Femur (tissue), 1 donor: ENCODE results near the gene CCDC170.
"Not testable (repeated sequence)": the region's sequence is repeated elsewhere in the genome, so short reads cannot be mapped to it uniquely, and the experiment has no call there.

Experiments used
- DNase-seq: peaks from one replicate; pipeline ENCODE4 v3.0.0-alpha.2; 2017

Gene CCDC170, protein sequence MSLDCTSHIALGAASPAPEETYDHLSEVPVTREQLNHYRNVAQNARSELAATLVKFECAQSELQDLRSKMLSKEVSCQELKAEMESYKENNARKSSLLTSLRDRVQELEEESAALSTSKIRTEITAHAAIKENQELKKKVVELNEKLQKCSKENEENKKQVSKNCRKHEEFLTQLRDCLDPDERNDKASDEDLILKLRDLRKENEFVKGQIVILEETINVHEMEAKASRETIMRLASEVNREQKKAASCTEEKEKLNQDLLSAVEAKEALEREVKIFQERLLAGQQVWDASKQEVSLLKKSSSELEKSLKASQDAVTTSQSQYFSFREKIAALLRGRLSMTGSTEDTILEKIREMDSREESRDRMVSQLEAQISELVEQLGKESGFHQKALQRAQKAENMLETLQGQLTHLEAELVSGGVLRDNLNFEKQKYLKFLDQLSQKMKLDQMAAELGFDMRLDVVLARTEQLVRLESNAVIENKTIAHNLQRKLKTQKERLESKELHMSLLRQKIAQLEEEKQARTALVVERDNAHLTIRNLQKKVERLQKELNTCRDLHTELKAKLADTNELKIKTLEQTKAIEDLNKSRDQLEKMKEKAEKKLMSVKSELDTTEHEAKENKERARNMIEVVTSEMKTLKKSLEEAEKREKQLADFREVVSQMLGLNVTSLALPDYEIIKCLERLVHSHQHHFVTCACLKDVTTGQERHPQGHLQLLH

DNA sequence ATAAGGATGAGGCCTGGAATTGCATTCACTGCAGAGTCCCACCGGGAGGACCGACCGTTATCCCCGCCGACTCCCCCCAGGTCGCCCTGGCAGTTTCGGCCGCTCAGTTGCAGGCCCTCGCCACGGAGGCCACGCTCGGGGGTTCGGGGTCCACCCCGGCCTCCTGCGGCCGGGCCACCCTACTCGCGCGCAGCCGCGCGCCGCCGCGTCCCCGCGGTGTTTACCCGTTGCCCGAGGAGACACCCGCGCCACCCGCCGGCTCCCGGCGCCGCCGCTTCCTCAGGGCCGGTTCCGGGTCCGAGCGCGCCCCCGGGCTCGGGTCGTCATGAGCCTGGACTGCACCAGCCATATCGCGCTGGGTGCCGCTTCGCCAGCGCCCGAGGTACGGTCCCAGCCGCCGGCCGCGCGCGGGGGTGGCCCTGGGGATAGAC is at the start of gene CCDC170:
Gene CCDC170 (plus strand): TSS at position 214 of the 431 bp plus-strand sequence. CDS start 112 bp downstream, at position 326.
- peak; percentile 70 for DNase-seq

DNA sequence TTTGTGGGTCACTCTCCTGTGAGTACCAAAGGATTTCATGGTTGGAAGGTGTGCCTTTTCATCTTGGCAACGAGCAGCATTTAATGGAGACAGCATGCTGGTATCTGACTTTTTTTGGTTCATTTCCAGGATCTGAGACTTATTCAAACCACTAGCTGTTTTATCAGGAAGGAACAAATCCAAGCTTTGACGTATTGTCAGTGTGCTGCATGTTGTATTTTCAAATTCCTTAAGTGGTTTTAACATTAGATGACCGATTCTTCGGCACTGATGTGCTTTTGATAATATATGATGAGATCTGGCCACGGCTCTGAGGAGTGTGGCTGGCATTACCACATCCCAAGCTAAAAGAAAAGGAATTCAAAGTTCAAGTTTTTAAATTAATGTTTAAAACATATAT is 48.3 kb upstream of the CCDC170 start:
- no peak for DNase-seq

DNA sequence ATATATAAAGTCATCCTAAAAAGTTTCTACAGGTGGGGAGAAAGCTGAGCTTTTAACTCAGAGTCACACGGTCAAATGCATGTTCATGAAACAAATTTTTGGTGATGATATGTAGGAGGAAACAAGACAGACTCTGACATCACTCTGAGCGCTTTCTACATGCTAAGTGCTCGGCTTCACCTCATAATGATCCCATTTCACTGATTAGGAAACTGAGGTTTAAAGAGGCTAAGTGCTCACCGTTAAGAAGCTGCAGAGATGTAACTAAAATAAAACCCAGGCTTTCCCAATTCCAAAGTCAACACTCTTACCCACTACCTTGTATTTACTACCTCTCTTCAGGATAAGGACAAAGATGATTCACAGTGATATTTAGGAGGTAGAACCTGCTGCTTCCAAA is 46.6 kb upstream of the CCDC170 start:
- DNase-seq = no peak

DNA sequence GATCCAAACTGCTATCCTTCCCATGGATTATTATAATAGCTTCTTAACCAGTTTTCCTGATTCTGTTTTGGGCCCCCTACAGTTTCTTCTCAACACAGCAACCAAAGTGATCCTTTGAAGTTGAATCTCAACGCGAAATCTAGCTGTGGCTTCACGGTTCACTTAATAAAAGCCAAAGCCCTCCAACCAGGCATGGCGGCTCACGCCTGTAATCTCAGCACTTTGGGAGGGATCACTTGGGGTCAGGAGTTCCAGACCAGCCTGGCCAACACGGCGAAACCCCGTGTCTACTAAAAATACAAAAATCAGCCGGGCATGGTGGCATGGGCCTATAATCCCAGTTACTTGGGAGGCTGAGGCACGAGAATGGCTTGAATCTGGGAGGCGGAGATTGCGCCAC is 45.2 kb upstream of the CCDC170 start:
- DNase-seq = no peak

DNA sequence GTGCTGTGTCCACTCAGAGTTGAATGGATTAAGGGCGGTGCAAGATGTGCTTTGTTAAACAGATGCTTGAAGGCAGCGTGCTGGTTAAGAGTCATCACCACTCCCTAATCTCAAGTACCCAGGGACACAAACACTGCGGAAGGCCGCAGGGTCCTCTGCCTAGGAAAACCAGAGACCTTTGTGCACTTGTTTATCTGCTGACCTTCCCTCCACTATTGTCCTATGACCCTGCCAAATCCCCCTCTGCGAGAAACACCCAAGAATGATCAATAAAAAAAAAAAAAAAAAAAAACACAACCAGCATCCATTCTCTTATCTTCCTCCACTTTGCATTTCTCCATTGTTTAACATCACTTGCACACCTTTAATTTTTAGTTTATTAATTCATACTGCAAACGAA is 42.9 kb upstream of the CCDC170 start:
- DNase-seq = not testable (repeated sequence)

DNA sequence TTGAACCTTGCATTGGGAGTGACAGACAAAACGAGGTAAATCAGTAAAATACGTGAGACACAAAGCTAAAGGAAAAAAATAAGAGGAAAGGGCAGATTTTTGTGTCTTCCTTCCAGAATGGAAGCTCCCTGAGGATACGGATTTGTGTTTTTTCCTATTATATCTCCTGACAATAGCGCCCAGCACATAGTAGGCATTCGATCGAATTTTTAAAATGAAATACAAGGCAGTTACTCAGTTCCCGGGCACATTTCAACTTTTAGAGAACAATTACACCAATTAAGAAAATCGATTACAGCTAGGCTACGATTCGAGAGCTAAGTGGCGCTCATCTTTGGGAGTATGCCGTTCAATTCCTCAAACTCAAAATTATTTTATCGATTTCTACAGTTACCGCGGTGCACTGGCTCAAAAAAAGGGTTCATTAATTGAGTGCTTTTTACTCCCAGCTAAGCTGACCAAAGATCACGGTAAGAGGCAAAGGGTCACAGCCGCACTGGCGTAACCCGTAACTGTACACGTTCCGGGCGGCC is 42.3 kb upstream of the CCDC170 start:
- no peak for DNase-seq

DNA sequence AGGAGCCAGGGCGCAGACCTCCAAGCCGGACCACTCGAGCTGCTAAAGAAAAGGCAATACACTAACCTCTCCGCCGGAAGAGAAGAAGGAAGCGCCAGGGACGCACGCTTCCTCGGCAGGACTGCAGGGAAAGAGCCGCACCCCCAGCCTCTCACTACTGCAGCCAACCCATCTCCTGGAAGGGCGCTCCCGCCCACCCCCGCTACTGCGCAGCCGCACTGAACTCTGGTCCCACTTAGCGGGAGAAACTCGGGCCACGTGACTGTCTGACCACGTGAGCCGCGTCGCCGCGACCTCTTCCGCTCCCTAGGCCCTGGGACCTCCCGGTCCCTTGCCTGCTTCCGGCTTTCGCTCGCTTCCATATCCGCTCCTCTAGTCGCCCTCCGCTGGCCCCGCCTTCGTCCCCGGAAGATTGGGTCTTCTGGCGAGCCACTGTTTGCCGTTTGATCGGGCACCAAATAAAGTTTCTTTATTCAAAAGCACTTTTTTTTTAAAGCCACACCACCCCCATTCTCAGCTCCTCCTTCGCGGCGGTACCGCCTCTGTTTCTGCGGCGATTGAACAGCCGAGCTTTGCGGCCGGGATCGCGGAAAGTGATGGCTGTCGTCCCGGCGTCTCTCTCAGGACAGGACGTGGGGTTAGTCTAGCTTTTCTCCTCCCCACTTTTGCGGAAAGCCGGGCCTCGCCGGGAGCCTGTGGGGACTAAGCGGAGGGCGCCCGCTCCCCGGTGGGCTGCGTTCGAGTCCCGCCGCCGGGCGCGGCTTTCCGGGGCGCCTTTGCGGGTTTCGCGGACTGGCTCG is 41.7 kb upstream of the CCDC170 start, which contains the start of gene RMND1:
Gene RMND1 (minus strand): TSS at position 177 of the 800 bp plus-strand sequence. CDS start 6,315 bp downstream, outside the sequence.
- DNase-seq = peak; percentile 100

DNA sequence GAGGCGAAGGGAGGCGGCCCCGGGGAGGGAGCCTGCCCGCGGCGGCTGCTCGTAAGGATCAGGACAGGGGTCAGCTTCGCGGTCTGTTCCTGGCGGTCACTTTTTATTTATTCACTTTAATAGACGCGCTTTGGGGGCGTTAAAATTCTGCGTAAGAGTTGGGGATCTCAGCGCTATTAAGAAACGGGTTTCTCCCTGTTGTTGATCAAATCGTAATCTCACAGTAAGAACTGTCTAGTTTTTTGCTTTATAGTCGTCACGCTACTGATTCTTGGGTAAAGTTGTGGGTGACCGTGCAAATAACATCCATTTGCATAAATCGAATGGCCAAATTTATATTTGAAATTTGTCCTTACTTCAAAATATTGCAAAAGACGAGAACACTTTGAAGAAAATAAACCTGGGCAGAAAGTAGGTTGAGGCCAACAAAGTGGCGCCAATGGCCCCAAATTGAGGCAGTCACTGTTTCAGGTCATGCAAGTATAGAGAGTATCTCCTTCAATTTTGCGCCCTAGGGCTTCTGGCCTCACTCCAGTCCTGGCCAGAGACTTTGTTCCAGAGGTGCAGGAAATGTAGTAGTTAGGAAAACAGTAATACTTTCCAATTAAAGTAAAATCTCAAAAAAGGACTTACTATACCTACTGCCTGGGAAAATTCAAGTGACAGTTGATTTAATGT is 40.9 kb upstream of the CCDC170 start:
- peak; percentile 61 for DNase-seq

DNA sequence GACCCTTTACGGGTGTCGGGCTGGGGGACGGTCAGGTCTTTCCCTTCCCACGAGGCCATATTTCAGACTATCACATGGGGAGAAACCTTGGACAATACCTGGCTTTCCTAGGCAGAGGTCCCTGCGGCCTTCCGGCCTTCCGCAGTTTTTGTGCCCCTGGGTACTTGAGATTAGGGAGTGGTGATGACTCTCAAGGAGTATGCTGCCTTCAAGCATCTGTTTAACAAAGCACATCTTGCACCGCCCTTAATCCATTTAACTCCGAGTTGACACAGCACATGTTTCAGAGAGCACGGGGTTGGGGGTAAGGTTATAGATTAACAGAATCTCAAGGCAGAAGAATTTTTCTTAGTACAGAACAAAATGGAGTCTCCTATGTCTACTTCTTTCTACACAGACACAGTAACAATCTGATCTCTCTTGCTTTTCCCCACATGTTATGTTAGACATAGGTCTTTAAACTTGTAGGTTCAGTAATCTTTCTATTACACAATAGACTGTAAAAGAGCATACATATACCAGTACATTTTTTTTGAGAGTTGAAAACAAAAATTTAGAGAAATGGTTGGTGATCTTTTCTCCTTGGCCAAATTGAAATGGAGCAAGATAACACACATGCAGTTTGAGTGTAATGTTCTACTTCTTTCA is 37.9 kb upstream of the CCDC170 start:
- DNase-seq = not testable (repeated sequence)

DNA sequence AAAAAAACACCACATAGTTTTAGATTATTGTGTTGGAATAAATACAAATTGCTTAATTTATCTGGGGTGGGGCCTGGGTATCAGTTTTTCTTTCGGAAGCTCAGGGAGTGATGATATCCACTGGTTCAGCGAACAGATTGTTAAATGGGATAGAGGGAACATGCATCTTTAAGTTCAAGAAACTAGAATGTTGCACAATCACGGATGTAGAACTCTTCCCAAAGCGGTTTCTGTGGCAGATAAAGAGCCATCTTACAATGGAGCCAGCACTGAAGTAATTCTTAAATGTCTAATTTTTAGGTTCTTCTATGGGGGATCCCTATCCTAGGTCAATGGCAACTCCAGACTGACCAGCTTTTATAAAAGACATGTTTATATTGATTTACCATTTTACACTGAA is 32.1 kb upstream of the CCDC170 start:
- DNase-seq = no peak

DNA sequence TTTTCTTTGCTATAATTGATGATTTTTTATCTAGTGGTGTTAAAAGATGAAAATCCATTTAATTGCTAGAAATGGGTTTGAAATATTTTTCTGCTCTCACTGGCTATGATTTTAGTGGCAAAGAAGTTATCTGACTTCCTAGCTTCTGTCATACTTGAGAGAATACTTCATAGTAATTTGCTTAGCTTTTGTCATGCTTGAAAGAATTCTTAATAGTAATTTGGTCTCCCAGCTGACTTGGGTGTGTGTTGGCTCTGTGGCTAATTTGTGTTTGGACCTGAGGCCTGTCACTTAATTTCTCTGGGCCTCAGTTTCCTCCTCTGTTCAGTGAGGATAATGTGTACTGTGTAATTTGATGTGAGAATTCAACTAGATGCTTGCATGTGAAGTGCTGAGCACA is 29.1 kb upstream of the CCDC170 start:
- DNase-seq = no peak

DNA sequence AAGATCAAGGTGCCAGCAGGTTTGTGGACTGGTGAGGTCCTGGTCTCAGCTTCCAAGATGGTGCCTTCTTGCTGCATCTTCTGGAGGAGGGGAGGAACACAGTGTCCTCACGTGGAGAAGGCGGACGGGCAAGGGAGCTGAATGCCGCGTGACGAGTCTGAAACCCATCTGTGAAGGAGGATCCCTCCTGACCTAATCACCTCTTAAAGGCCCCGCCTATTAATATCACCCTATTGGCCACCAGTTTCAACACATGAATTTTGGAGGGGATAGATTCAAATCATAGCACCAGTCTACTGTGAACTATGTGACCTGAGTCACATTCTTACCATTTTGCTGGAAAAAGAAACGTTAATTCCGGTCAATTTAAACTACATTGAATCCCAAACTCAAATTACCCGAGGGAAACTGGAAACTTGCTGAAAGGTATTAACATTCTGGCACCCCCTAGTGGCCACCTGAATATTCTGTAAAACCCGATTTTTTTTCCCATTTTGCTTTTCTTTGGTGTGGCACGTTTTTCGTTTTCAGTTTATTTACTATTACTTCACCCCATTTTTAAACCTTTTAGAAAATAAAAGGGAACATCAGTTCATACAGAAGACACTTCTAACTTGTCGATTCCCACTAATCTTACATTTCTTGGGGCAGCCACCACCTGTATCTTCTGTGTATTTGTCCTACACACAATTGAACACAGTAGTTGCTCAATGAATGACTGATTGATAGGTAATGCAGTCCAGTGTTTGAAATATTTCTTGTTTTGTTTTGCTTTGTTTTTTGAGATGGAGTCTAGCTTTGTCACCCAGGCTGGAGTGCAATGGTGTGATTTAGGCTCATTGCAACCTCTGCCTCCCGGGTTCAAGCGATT is 17.9 kb upstream of the CCDC170 start:
- DNase-seq = no peak

DNA sequence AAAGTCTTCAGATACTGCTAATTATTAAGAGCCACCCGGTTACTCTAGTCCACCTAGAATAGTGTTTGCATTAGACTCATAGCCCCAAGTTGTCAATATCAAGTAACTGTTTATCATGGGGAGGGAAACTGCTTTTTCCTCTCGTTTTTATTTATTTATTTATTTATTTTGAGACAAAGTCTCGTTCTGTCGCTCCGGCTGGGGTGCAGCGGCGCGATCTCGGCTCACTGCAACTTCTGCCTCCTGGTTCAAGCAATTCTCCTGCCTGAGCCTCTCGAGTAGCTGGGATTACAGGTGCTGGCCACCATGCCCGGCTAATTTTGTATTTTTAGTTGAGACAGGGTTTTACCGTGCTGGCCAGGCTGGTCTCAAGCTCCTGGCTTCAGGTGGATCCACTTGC is 16.1 kb upstream of the CCDC170 start:
- no peak for DNase-seq

DNA sequence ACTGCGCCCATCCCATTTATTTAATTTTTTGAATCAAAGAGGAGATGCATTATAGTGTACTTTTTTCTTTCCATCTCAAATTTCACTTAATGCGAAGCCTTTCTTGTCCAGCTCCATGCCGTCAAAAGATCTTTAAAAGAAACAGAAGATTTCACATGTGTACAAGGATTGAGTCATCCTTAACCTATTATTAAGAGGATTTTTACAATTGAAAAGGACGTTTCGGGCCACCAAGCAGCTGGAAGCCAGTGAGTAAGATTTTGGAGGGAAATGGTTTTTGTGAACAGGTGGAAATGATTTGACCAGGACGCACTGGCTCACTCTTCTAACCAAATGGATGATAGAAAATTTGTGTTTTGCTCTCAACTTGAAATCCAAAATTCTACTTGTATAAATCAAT is 15.1 kb upstream of the CCDC170 start:
- no peak for DNase-seq

DNA sequence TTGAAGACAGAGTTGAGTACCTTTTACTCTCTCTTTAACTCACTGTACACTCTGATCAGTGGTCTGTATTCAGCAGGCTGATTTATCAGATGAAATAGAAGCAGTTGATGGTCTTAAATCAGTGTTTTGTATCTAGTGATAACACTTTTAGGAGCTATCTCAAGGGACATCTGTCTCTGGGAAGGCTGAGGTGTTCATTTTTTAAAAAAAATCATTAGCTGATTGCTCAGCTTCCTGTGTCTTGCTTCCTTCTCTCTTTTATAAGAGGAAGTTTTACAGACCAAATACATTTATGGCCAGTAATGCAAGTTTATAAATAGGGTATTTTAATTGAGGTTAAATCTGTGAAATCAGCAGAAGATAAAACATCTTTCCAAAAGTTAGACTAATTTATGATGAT is 12.0 kb upstream of the CCDC170 start:
- DNase-seq = no peak

DNA sequence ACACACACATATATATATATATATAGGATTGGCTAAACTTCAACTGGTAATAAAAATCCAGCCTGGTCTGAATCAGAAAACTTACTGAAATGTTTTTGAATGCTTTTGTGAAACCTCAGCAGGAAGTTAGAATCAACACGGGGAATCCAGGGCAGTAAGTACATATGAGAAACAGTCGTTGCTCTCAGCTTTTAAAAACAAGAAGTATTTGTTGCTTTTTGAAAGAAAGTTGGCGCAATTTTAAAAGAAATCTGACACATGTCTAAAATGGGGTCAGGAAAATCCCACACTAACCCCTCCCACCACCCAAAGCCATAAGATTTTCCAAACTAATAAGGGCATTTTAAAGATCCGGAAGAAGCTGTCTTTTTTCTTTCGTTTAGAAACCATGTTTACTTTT is 11.5 kb upstream of the CCDC170 start:
- no peak for DNase-seq

DNA sequence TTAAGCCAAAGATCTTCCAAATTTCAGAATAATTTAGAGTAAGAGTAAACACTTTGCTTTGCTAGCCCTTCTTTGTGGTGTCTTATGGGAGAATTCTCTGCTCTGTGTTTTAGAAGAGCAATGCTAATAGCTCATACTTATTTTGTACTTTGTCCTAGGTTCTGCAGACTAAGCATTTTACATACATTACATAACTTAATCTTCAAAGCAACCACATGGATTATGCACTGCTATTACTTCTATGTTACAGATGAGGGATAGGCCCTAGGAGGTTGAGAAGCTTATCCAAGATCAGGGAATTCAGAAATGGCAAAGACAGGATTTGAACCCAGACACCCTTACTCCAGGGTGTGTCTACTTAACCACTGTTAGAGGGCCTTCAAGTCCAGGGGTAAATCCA is 9.8 kb upstream of the CCDC170 start:
- DNase-seq = no peak

DNA sequence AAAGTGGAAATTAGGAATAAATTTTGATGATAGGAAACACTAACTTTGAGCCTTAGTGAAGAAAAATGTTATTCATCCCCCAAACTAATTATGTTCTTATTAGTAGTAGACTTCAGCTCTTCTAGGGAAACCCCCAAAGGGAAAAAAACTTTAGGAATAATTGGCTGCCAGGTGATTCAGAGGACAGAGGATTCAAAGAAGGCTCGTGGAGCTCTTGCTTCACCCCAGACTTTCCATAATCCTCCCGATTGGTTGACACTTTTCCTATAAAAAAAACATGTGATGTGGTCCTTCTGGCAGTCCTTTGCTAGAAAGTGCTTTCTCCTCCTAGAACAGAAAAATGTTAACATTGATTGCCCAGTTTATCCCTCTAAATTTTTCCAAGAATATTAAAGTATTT is 5.6 kb upstream of the CCDC170 start:
- DNase-seq = no peak

DNA sequence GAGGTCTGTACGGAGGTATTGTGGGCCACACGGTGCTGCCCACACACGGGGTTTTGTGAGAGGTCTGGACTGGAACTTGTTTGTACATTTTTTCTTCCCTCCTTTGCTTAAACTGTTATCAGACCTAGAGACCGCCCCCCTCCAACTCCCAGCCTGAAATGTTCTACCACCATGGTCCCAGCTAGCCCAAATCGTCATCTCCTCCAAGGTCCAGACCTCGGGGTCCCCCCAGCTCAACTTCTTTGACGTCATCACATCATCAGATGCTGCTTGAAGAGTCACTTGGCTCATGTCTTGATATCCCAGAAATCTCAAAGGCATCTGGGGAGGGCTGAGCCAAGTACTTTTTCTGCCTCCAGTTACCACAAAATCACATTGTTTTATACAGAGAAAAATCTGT is 2.8 kb upstream of the CCDC170 start:
- DNase-seq = no peak

DNA sequence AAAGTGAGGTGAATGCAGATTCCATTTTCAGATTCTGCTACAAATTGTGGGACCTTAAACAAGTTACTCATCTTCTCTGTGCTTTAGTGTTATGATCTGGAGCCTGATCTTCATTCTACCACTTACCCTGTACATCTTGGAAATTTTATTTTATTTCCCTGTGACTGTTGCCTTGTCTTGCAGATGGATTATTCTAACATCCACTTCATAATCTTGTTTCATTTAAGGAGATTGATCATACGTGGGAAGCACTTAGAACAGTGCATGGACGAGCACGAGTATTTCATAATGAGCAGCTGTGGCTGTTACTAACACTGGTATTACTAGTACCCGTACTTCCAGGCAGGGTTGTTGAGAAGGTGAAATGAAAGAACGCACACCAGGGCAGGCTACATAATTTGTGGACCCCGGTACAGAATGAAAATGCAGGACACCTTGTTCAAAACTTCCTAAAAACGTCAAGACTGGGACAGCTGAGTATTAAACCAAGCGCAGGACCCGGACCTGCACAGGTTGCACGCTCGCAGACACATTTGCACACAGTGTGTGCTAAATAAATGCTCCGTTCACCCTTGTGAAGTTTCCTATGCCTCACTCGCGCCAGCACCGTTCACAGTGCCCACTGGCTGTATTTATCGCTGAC is 535 bp upstream of the CCDC170 start:
- DNase-seq = no peak
